Lower lobe of right lung (tissue), 2 donors: ENCODE data around the gene GDAP1L1. TPM values are rescaled to one million over a fixed set of nuclear protein-coding genes. Genes with fewer than 3 reads are reported as not detected.

Experiments used
- ATAC-seq, 2 donors: fragments of 200-7000 bp; cut with Tn5 transposase; one replicate each; pipeline ENCODE4 v1.9.1; 2020 to 2022; ENCODE audit warnings: mild to moderate bottlenecking in 2 of 2, moderate library complexity in 2 of 2
- DNase-seq: peaks from one replicate; pipeline ENCODE4 v3.0.0-alpha.2; 2020
- H3K27ac ChIP-seq: fragments of 200-600 bp; one replicate; pipeline ENCODE4 v1.8.0; 2022
- H3K27me3 ChIP-seq: fragments of 200-600 bp; one replicate; pipeline ENCODE4 v1.8.0; 2022; ENCODE audit warnings: low read depth
- H3K36me3 ChIP-seq: fragments of 200-600 bp; one replicate; pipeline ENCODE4 v1.8.0; 2022; ENCODE audit warnings: mild to moderate bottlenecking
- H3K4me1 ChIP-seq: fragments of 200-600 bp; one replicate; pipeline ENCODE4 v1.8.0; 2022
- H3K4me3 ChIP-seq: fragments of 200-600 bp; one replicate; pipeline ENCODE4 v1.8.0; 2022; ENCODE audit warnings: mild to moderate bottlenecking
- H3K9me3 ChIP-seq: fragments of 200-600 bp; one replicate; pipeline ENCODE4 v1.8.0; 2022
- CTCF ChIP-seq: fragments of 200-600 bp; IDR thresholded peaks from one replicate; pipeline ENCODE4 v1.8.0; 2022; ENCODE audit warnings: antibody characterized with exemption, mild to moderate bottlenecking
- intact Hi-C: fragments of 100-400 bp; cut with DNase I; formaldehyde crosslinking; loops from one replicate; pipeline ENCODE4 v1.11.0; 2022
- total RNA-seq: library from RNA; stranded (reverse); fragmentation: NEBNext Ultra II Directional; extraction: Animal tissue kit (Norgen Biotek cat#: 25700); gene quantifications from one replicate; pipeline ENCODE4 v1.2.1, GENCODE V29; 2021
- donor health status: DM: no; HTN: yes; CAD: no; lungs with severe emphysema.

GDAP1L1 gene
- total RNA-seq, 1 donor from 2014 or later: not detected

GRCh38 chr20:44219791-44220190 is 27.3 kb upstream of the GDAP1L1 start:
- no peak for ATAC-seq
- H3K4me1 ChIP-seq: peaks cover 12% of the 10 kb centered on the region
- intact Hi-C loops: loop anchor here (5.0 kb wide), 1 partner anchor 93 kb away; the partner anchor contains the start of gene FITM2
- no peak overlapping the region for H3K4me3 ChIP-seq
- DNase-seq: no peak
- no peak overlapping the region for H3K27ac ChIP-seq
- H3K9me3 ChIP-seq: no peaks in the 10 kb centered on the region
- no peaks in the 10 kb centered on the region for H3K27me3 ChIP-seq
- TF ChIP-seq CTCF: no peak
- H3K36me3 ChIP-seq: peaks cover under 1% of the 10 kb centered on the region

DNA sequence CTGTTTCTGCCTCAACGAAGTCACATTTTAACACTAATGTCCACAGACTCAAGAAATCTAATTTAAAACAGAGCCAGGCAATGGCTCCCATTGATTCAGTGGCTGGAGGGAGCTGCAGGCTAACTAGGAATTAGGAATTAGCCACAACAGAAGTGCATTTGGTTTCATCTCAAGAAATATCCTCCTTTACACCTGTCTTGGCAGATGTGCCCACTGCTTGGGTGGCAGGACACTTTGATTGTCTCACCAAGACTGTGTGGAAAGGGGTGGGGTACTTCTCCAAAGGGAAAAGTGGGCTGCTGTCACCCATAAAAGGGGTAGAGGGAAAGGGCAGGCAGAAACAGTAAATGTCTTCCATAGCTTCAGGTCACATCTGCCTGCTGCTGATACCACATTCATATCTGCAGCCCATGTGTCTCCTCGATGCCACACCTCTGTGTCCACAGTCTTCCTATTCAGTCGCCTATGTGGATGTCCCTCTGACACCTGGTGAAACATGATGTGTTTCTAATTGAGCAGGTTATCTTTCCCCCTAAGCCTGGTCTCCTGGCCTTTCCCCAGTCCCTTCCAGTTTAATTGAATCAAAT is 25.6 kb upstream of the GDAP1L1 start:
- Histone ChIP-seq H3K4me3 (no peak overlapping the region), H3K27ac (no peak overlapping the region), H3K27me3 (no peaks in the 10 kb centered on the region), H3K4me1 (peaks cover 12% of the 10 kb centered on the region), H3K36me3 (peaks cover 4% of the 10 kb centered on the region), H3K9me3 (no peaks in the 10 kb centered on the region)
- intact Hi-C loops: no loop called here
- ATAC-seq (no peak), DNase-seq (no peak)
- no peak for TF ChIP-seq CTCF

DNA sequence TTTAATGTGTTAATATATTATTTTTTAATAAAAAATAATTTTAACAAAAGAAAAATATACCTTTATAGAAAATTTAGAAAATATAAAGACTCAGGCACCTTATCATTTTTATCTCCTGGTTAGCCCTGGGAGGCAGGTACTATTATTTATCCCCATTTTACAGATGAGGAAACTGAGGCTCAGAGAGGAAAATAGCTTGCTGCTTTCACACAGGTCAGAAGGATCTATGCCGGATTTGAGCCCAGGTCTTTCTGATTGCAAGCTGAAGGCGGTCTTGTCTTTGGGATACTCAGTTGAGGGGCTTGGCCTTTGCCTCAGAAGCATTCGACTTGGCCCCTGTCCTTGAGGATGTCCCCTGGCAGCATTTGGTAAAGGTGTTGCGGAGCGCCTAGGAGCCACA is 25.1 kb upstream of the GDAP1L1 start:
- no peak overlapping the region for H3K4me3 ChIP-seq
- DNase-seq (no peak), ATAC-seq (no peak)
- intact Hi-C loops: no loop called here
- H3K9me3 ChIP-seq: no peaks in the 10 kb centered on the region
- no peaks in the 10 kb centered on the region for H3K27me3 ChIP-seq
- TF ChIP-seq CTCF: no peak
- H3K4me1 ChIP-seq: peaks cover 12% of the 10 kb centered on the region
- H3K27ac ChIP-seq: no peak overlapping the region
- peaks cover 4% of the 10 kb centered on the region for H3K36me3 ChIP-seq

GRCh38 chr20:44222633-44223368 is 24.3 kb upstream of the GDAP1L1 start:
- Histone ChIP-seq H3K4me1 (peaks cover 5% of the 10 kb centered on the region), H3K27me3 (no peaks in the 10 kb centered on the region), H3K36me3 (peaks cover 4% of the 10 kb centered on the region), H3K27ac (no peak overlapping the region), H3K4me3 (no peak overlapping the region), H3K9me3 (no peaks in the 10 kb centered on the region)
- ATAC-seq (no peak), DNase-seq (no peak)
- TF ChIP-seq CTCF: no peak
- intact Hi-C loops: no loop called here

GRCh38 chr20:44223721-44224120 is 23.4 kb upstream of the GDAP1L1 start:
- intact Hi-C loops: no loop called here
- H3K4me3 ChIP-seq: no peak overlapping the region
- no peaks in the 10 kb centered on the region for H3K9me3 ChIP-seq
- H3K27ac ChIP-seq: no peak overlapping the region
- no peaks in the 10 kb centered on the region for H3K27me3 ChIP-seq
- TF ChIP-seq CTCF: no peak
- peaks cover 4% of the 10 kb centered on the region for H3K36me3 ChIP-seq
- no peaks in the 10 kb centered on the region for H3K4me1 ChIP-seq
- ATAC-seq (no peak), DNase-seq (no peak)
